HG02885 (cell line): ENCODE measurements around the gene COL4A3.
A peak's percentile ranks its signal among the peaks of the same experiment; 100 is the strongest.

Experiments
- ATAC-seq: cut with Tn5 transposase; IDR thresholded peaks from one replicate; pipeline ENCODE4 v1.9.1; 2021; ENCODE audit warnings: mild to moderate bottlenecking; ENCODE audit not compliant: unreplicated experiment, poor library complexity

The COL4A3 gene

DNA sequence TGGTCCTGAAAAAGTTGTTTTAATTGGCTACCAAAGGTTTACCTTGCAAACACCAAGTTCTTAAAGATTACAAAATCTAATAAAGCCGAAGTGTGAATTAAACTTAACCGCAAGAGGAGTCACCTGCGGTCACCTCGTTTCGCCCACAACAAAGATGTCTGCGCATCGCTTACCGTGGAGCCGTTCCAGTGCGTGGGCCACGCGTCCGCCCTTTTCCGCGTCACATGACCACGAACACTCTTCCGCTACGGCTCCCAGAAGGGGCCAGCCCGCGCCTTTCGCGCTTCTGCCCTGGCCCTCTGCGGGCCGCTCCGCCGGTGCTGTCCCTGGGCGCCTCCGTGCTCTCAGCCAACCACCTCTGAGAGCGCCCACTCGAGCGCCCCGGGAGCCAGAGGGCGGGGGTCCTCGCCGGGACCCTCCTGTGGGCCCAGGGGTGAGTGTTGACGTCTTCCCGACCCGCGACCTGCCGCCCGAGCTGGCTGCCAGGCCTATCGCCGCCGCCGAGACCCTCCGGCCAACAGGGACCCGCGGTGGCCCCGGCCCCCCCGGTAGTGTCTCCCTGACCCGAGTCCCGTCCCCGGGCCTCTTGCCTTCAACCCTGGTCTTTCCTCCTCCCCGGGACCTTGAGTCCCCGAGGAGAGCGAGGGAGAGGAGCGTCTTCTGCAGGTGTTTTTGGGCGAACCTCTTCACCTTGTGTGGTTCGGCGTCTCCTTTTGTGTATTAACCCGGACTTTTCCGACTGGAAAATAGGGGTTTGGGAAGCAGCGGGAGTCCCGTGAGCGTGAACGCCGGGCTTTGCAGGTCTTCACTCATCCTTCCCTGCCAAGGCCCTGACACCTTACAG lies 160.8 kb downstream of the COL4A3 start, which contains the start of gene MFF:
TSS of gene MFF (plus strand) at position 257 of the 844 bp plus-strand sequence. CDS start 5,415 bp downstream, outside the sequence.
- ATAC-seq: peak; percentile 98

DNA sequence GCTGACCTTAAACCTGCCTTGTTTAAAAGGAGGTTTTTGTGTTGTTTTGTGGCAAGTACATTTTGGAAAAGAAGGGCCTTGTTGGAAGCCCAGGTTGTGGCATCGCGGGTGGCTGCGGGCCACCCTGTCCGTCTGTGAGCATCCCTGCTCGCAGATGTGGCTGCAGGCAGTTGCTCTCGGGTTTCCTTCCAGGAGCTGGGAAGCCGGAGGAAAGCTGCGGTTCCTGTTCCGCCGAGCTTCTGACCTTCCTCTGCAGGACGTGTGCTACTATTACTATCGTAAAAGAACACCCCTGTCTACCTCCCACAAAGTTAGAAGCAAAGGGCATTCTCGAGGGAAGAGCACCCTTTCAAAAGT lies 161.4 kb downstream of the COL4A3 start:
- peak; percentile 6 for ATAC-seq

DNA sequence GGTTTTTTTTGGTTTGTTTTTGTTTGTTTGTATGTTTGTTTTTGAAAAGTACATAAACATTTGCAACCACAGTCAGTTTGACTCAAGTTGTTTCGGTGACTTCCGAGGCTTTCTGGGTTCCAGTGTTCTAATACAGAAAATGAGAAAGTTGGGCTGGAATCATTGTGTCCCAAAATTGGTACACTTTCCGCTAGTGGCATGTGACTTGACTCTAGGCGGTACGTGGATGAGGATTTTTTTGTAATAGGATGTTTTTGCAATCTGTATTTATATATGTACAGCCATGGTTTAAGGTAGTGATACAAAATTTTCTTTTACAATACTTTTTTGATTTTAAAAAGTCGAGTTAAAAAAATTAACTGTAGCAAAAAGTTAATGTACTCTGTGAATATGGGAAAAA lies 162.4 kb downstream of the COL4A3 start:
- ATAC-seq: no peak

DNA sequence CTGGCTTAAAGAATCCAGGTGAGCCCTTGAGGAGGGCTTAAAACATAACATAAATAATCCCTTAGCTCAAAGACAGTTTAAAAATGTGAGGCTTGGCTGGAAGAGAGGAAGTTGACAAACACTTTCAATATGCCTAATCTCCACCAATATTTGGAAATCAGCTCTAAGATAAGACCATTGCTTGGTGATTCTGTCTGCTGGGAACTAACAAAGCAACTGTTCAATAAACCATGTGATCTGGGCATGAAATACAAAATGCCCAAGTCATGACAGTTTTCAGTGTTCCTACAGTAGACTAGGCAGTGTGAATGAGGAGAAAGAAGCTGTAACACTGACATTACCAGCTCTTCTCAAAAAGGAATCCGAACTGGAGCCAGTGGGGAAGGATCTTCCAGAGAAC lies 171.3 kb downstream of the COL4A3 start:
- no peak for ATAC-seq

DNA sequence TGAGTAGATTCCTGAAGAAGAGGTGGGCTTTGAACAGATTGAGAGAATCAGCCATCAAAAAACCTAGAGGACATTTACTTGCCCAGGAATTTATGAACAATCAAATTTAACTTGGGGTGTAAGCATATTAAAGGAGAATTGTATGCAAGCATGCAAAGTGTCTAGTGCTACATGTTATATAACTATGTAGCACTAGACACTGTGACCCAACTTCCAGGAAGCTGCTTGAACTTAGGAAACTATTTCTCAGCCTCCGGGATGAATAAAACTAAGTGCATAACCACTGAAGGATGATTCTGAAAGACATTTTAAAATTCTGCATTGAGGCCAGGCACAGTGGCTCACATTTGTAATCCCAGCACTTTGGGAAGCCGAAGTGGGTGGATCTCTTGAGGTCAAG lies 173.0 kb downstream of the COL4A3 start:
- no peak for ATAC-seq

DNA sequence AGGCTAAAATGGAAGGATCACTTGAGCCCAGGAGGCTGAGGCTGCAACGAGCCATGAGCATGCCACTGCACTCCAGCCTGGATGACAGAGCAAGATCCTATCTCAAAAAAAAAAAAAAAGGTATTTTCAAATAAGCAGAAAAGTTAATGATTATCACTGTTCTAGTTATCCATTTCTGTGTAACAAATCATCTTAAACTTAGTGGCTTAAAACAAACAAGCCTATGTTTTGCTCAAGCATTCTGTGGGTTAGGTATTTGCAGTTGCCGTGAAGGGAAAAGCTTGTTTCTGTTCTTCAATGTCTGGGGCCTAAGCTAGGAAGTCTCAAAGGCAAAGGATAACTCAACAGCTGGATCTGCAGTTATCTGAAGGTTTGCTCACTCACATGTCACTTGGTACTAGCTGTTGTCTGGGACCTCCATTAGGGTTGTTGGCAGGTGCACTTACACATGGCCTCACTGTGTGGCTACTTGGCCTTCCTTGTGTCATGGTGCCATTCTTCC lies 174.7 kb downstream of the COL4A3 start:
- no peak for ATAC-seq

DNA sequence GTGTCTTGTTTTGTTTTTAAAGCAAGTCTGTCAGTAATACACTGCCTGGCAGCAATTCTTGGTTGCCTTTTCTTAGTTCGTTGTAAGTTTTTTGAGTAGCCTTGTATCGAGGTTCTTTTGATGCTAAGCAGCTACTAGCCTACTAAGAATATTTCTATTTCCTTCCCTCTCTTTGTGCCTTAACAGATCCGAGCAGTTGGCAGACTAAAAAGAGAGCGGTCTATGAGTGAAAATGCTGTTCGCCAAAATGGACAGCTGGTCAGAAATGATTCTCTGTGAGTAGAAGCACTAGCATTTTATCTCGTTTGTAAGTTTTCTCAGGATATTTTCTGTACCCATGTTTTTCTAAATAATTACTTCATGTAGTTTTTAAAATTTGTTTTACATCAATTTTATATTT lies 175.7 kb downstream of the COL4A3 start:
- ATAC-seq: no peak

GRCh38 chr2:227341553-227341952 lies 177.1 kb downstream of the COL4A3 start:
- no peak for ATAC-seq

DNA sequence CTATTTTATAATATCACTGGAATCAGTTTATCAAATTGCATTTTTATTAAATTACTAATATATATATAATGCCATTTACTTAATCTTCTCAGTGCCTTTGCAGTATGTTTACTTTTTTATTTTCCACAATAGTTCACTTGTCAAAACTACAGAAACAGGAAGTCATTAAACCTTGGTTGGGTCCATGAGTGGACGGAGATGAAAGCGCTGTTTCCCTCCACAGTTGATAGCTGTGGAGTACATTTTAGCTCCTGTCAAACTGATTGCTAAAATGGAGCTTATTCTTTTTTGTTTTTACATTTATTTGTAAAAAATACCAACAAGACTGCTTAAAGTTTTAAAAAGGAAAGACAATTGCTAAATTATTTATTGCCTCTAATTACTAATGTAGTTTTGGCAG lies 179.8 kb downstream of the COL4A3 start:
- ATAC-seq: no peak

DNA sequence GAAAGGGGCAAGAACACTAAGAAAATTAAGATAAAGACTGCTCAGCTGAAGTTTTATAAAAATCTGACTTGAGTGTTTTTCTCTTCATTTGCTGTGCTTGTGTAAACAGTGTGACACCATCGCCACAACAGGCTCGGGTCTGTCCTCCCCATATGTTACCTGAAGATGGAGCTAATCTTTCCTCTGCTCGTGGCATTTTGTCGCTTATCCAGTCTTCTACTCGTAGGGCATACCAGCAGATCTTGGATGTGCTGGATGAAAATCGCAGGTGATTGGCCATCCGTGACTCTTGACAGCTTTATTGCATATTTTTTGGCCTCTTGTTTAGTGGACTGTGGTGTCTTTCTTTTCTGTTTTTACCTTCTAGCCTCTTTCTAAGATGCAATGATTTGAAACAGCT lies 182.7 kb downstream of the COL4A3 start:
- ATAC-seq: no peak

DNA sequence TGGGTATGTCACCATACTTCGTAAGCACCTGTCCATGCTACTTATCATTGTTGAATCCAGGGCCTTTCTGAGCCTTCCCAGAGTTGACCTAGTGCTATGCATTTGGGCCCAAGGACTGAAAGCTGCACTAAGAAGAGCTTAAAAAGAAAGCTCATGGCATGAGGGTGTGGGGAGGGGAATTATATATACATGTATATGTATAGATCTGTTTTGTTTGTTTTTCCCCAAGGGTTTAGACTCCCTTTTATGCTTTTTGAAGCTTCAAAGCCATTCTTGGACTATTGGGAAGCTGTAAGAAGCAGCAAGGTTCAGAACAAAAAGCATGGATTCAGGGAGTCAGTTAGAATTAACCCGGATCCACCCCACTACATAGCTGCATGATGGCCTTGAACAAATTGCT lies 183.9 kb downstream of the COL4A3 start:
- no peak for ATAC-seq

DNA sequence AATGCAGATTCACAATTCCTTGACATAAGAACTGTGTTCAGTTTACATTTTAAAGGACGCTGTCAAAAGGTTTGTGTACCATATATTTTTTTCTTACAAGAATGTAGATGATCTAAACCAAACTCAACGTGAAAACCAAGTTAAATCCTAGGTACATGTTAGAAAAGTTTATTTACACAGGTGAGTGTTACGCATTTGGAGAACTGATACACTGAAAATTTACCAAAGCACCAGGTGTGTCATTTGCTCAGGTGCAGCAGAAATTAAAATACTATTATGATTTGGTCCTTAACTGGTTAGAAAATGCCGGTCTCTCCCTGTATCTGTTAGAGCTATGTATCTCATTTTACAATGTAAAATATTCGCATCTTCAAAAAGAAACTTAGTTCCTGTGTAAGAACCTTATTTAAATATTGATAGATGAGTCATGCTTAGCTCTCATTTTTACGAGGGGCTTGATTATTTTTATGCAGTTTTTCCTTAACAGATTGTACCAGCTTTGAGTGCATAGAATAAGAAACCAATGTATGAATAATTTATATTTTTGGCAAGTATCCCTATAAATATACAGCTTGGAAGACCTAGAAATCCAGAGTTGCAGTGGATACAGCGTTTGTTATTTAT lies 185.7 kb downstream of the COL4A3 start:
- ATAC-seq: no peak

DNA sequence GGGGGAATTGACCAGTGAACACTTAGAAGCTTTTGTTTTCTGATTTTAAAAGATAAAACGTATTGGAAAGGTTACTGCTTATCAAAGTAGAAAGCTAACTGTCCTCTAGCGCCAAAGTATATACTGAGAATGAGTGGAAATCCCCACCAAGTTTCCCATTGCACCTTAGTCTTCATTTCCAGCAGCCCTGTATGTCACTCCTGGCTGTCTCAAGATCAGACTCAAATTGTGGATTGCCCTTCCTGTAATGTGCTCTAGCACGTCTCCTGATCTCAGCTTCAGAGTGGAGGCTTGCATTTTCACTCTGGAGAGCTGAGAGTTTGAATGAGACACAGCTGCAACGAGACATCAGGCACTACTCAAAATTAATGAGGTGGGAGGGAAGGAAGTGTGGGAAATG lies 187.2 kb downstream of the COL4A3 start:
- peak; percentile 87 for ATAC-seq

DNA sequence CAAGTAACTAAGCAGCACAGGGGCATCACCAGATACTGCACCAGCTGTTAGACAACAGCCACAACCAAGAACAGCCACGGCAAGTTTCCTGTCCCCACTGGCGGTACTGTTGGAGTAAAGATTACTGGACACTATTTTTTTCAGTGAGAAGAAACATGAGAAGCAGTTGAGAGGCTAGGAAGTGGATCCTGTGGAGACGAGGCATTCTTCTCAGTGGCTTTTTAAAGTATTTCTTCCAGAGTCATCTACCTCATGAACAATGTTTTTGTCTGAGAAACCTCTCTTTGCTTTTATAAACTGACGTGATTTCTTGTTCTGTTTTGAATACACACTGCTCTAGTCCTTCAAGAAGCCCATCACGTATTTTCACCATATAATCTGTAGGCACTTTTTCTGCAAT lies 195.9 kb downstream of the COL4A3 start:
- ATAC-seq: no peak

DNA sequence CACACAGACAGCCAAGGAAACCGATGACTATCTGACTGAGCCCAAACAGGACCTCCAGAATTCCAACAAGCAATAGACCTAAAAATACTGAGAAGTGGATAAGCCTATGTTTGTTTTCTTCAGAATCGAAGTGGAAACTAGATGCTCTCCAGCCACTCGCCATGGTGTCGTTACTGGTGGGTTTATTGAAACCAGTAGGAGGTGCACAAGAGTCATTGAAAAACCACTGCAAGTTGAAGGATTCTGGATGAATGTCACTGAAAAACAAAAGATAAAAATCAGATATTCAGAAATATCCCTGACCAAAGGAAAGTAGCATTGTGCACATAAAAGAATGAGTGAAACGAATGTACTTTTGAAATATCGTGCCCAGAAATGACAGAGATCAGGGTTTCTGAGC lies 199.3 kb downstream of the COL4A3 start:
- no peak for ATAC-seq
